Inflammatory macrophage (primary cell): ENCODE data around the gene GPX1.
A peak's percentile ranks its signal among the peaks of the same experiment; 100 is the strongest.
"Not testable (repeated sequence)": the region's sequence is repeated elsewhere in the genome, so short reads cannot be mapped to it uniquely, and the experiment has no call there.

Experiments used
- DNase-seq, 2 donors: peaks; one replicate each; pipeline ENCODE4 v3.0.0-alpha.2; 2020 to 2022
- total RNA-seq, 18 experiments: gene quantifications; one replicate each; lab custom pipeline; 2026; ENCODE audit warnings: mixed read lengths in 6 of 18, inconsistent platforms in 2 of 18; lab: John Stamatoyannopoulos, UW

GPX1 gene
- total RNA-seq = 41.2 to 175 (median 89.3) reads per million in 18 experiments

DNA sequence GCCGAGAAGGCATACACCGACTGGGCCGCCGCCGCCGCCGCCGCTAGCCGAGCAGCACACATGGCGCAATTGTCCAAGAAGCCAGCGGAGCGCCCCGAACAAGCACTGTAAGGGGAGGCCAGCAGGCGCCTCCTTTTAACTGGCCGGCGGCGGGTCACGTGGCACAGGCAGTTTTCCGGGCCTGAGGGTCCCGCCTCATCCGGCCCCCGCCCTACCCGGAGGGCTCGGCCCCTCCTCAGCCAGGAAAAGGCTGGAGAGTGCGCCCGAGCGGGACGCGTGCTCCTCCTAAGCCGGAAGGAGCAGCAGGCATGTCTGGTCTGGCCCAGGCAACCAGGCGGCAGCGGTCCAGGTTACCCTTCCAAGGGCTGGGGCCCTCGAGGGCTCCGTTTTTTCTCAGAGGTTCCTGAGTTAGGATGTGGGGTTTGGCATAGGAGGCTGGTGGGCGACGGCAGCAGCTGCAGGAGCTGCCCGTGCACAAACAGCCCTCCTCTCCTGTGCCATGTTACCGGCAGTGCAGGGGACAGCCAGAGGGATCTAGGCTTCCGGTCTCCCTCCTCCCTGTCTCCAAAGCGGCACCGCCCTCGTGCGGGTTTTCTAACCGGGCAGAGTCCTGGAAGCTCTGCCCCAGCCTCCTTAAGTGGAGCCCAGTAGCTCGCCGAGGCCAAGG lies at the start of gene GPX1:
Gene GPX1, minus strand, starts transcription at position 137 of the 667 bp plus-strand sequence. Its CDS starts 75 bp downstream, at position 62.
- peak; percentile 97 for DNase-seq

DNA sequence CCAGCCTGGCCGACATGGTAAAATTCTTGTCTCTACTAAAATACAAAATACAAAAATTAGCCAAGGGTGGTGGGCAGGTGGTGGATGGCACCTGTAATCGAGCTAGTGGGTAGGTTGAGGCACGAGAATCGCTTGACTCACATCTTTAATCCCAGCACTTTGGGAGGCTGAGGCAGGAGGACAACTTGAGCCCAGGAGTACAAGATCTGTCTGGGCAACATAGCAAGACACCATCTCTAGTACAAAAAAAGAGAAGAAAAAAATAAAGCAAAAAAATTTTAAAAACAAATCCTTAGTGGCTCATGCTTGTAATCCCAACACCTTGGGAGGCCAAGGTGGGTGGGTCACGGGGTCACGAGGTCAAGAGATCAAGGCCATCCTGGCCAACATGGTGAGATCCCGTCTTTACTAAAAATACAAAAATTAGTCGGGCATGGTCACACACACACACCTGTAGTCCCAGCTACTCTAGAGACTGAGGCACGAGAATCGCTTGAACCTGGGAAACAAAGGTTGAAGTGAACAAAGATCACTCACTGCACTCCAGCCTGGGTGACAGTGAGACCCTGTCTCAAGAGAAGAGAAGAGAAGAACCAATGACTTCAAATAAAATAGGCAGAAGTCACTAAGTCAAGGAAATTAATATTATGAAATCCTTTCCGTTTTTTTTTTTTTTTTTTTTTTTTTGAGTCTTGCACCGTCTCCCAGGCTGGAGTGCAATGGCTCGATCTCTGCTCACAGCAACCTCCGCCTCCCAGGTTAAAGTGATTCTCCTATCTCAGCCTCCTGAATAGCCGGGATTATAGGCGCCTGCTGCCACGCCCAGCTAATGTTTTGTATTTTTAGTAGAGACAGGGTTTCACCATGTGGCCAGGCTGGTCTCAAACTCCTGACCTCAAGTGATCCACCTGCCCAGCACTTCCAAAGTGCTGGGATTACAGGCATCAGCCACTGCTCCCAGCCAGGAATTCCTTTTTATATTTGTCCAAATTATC lies 48.7 kb upstream of the GPX1 start:
- peak in 1 of 2 donors; percentile 73 for DNase-seq

DNA sequence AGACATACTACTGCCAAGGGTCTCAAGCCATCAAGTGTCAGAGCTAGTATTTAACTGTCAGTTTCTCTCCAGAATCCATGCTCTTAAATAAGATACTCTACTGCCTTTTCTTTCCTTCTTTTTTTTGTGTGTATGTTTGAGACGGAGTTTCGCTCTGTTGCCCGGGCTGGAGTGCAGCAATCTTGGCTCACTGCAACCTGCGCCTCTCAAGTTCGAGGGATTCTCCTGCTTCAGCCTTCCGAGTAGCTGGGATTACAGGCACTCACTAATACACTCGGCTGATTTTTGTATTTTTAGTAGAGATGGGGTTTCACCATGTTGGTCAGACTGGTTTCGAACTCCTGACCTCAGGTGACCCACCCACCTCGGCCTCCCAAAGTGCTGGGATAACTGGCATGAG lies 47.4 kb upstream of the GPX1 start:
- DNase-seq = not testable (repeated sequence)

- DNase-seq = no peak
Measured at GRCh38 chr3:49403891-49404290, 45.7 kb upstream of the GPX1 start.

GRCh38 chr3:49401766-49402165 lies 43.6 kb upstream of the GPX1 start:
- no peak for DNase-seq

DNA sequence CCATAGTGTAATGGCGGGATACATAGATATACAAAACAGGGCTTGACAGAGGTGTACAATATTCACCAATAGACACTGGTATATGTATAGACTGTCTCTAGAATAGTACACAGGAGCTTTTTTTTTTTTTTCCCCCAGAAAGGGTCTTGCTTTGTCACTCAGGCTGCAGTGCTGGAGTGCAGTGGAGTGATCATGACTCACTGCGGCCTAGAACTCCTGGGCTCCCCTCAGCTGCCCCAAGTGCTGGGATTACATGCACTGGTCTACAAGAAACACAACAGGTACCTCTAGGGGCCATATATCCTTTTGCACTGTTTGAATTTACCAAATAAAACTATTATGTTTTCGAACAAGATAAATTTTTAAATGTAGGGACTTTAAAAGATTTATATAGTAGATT lies 41.3 kb upstream of the GPX1 start:
- DNase-seq = no peak

- DNase-seq = peak in 1 of 2 donors; percentile 18
Measured at GRCh38 chr3:49397470-49397869, 39.3 kb upstream of the GPX1 start.

GRCh38 chr3:49391310-49391709 lies 33.2 kb upstream of the GPX1 start:
- not testable (repeated sequence) for DNase-seq

- no peak for DNase-seq
Measured at GRCh38 chr3:49389297-49389696, 31.1 kb upstream of the GPX1 start.

DNA sequence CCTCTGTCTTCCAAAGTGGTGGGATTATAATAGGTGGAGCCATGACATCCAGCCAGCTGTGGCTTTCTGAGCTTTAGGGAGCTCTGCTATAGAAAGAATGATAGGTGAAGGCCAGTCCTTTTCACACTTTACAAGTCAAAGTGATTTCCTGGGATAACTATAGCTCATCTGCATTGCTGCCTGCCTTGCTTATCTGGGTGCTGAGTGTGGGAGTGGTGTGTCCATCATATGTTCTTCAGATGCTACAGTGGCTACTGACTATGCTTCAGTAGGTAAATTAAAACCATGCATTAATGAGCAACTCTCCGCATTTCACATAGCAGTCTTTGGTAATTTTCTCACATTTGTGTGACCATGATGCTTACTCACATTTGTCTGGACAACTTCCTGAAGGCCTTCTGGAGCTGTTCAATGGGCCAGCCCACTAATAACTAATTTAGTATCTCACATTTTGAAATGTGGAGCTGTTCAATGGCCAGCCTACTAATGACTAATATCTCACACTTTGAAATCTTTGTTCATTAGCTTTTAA lies 30.2 kb upstream of the GPX1 start:
- DNase-seq = peak; percentile 26 to 42

- DNase-seq = no peak
Measured at GRCh38 chr3:49387721-49388120, 29.6 kb upstream of the GPX1 start.

DNA sequence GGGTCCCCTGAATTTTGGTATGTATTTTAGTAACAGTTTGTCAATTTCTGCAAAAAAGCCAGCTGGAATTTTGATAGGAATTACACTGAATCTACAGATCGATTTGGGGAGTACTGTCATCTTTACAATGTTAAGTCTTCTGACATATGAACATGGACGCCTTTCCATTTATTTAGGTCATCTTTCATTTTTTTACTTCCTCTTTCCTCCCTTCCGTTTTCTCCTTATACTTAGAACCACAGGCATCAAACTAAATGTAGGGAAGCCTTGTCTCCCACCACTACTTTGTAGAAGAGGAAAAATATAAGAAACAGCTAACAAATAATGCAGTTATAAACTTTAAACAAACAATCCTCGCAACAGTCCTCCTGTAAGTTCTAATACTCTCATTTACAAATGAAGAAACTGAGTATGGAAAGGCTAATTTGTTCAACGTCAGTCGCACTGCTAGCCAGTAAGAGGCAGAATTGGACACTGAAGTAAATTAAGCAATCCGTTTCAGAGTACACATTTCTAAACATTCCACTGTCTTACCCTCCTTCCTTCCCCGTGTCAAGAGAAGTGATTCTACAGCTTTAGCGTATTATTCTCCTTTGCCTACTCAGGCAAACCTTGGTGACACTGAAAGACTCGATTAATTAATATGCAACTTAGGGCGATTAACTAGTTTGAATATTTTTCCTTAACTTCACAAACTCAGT lies 28.1 kb upstream of the GPX1 start:
- DNase-seq = peak; percentile 37 to 74

- DNase-seq = no peak
Measured at GRCh38 chr3:49385617-49386016, 27.5 kb upstream of the GPX1 start.

DNA sequence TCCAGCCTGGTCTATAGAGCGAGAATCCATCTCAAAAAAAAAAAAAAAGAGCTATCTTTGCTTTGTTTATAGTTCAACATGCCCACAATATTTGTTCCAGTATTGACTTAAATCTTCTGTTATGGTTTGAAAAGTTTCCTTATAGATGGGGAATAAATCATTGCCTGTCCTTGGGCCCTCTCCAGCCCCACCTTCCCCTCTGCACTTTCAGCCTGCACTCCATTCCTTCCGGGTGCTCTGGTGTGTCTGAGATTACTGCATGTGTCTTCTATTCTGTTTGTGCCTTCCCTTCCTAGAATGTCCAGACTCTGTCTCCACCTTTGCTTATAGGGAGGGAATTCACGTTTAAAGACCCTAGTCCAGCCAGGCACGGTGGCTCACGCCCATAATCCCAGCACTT lies 25.2 kb upstream of the GPX1 start:
- DNase-seq = no peak

GRCh38 chr3:49378249-49378895 lies 20.2 kb upstream of the GPX1 start:
- DNase-seq = no peak

DNA sequence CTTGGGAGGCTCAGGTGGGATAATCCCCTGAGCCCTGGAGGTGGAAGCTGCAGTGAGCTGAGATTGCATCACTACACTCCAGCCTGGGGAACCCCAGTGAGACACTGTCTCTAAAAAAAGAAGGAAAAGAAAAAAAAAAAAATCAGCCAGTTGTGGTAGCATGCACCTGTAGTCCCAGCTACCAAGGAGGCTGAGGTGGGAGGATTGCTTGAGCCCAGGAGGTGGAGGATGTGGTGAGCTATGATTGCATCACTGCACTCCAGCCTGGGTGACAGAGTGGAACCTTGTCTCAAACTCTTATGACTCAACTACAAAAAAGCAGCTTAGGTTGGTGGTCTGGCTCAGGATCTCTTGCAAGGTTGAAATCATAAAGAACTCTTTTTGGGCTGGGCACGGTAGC lies 19.3 kb upstream of the GPX1 start:
- peak; percentile 17 to 40 for DNase-seq

GRCh38 chr3:49371946-49372345 lies 13.8 kb upstream of the GPX1 start:
- no peak for DNase-seq

GRCh38 chr3:49370585-49371290 lies 12.6 kb upstream of the GPX1 start:
- DNase-seq = no peak

DNA sequence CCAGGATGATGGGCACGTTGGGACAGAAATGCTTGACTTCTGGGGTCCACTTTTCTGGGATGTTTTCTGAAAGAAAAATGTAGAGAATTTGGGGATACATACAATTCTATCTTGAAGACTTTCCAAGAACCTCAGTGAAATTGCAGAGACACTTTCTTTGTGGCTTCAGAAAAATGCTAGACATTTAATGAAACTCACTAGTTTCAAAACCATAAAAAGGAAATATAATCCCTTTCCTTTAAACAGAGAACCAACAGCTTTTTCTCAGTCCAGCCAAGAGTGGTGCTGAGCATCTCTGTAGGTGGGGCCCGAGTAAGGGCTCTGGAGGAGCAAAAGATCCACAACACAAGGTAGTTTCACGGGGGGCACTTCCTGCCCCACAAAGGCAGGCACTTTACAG lies 4.4 kb upstream of the GPX1 start:
- no peak for DNase-seq

DNA sequence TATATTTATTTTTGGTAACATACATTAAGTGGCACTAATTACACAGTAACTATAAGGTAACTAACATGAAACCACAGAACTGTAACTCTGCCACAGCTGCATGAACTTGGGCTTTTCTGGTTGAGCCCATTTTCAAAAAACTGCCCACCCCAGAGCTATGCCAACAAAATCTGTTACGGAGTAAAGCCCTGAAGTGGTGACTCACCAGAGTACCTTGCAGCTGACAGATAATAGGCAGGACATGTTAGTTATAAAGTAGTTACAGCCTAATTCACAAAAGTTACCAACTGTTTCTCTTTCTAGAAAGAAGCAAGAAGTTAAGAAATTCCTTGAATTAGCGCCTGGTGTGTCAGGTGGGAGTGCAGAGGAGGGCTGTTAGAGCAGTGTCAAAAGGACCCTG lies 1.5 kb upstream of the GPX1 start:
- no peak for DNase-seq

DNA sequence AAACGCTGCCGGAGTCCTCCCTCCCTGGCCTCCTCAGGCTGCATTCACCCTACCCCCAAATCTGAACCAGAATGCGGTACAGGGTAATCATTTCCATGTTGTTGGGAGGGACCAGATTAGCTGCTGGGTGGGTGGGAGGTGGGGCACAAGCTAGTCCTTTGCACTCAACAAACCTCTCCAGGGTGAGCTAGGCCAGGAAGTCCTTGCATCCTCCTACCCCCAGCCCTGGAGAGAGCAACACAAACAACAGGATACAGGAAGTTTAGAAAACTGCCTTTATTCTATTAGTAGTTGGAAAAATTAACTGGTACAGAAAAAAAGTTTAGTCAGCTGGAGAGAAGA lies 702 bp upstream of the GPX1 start:
- peak; percentile 24 to 52 for DNase-seq
